Stimulated activated CD4-positive, alpha-beta T cell treated with anti-CD3 and anti-CD28 coated beads, Interleukin-12 subunit alpha, Interleukin-12 subunit beta, amount 100 ng/mL, for 24 hours (primary cell): Measurements from ENCODE around the gene TP53TG5.

ENCODE experiments used
- DNase-seq, 2 experiments: peaks; one replicate each; pipeline ENCODE4 v3.0.0-alpha.2; 2020; ENCODE audit warnings: low read depth in 2 of 2

TP53TG5 gene

GRCh38 chr20:45346291-45346718 is 31.8 kb downstream of the TP53TG5 start:
- no peak for DNase-seq

- no peak for DNase-seq
These were observed 32.8 kb downstream of the TP53TG5 start for GRCh38 chr20:45345104-45345936.

GRCh38 chr20:45344168-45344860 is 33.8 kb downstream of the TP53TG5 start:
- DNase-seq: no peak

- DNase-seq: no peak
These were observed 34.5 kb downstream of the TP53TG5 start for GRCh38 chr20:45343532-45344167.

- DNase-seq: no peak
These were observed 35.1 kb downstream of the TP53TG5 start for GRCh38 chr20:45342855-45343531.

- no peak for DNase-seq
These were observed 35.9 kb downstream of the TP53TG5 start for GRCh38 chr20:45341939-45342854.

GRCh38 chr20:45341579-45341938 is 36.6 kb downstream of the TP53TG5 start:
- DNase-seq: no peak

GRCh38 chr20:45340951-45341350 is 37.2 kb downstream of the TP53TG5 start:
- DNase-seq: no peak

GRCh38 chr20:45340236-45340847 is 37.8 kb downstream of the TP53TG5 start:
- DNase-seq: no peak

GRCh38 chr20:45339799-45340198 is 38.3 kb downstream of the TP53TG5 start:
- DNase-seq: no peak

GRCh38 chr20:45339084-45339483 is 39.0 kb downstream of the TP53TG5 start:
- no peak for DNase-seq

GRCh38 chr20:45338121-45339030 is 39.7 kb downstream of the TP53TG5 start:
- DNase-seq: no peak

- no peak for DNase-seq
These were observed 40.6 kb downstream of the TP53TG5 start for GRCh38 chr20:45337367-45338120.

GRCh38 chr20:45336530-45337366 is 41.4 kb downstream of the TP53TG5 start:
- DNase-seq: no peak

GRCh38 chr20:45330476-45330875 is 47.6 kb downstream of the TP53TG5 start:
- DNase-seq: no peak

- no peak for DNase-seq
These were observed 48.4 kb downstream of the TP53TG5 start for GRCh38 chr20:45329497-45330319.

GRCh38 chr20:45328451-45328850 is 49.7 kb downstream of the TP53TG5 start:
- DNase-seq: no peak
